K562 (cell line): ENCODE data around the gene LRRC8A. TPM values are rescaled to one million over a fixed set of nuclear protein-coding genes. Genes with fewer than 3 reads are reported as not detected.

Experiments
- NCOA2 ChIP-seq, 2 experiments: fragments of 450-650 bp; IDR thresholded peaks; 2 replicates each; pipeline ENCODE4 v1.6.1; 2018; ENCODE audit warnings: mild to moderate bottlenecking in 2 of 2, moderate library complexity in 1 of 2; ENCODE audit not compliant: partially characterized antibody in 2 of 2
- RBM22 ChIP-seq: fragments of 200-400 bp; formaldehyde crosslinking; IDR thresholded peaks from 2 replicates; pipeline ENCODE4 v1.6.1; 2018; ENCODE audit warnings: low read length, low read depth; ENCODE audit not compliant: poor library complexity, severe bottlenecking
- polyA plus RNA-seq, 8 experiments: library from polyadenylated mRNA; depleted of rRNA in 4 of 8; stranded (reverse) in 5 of 8; unstranded in 3 of 8; fragments of >200 nt; fragmentation: Nextera tagmentation in 2 of 8; fragmentation: Illumina TruSeq in 1 of 8; extraction: Ambion mirVana in 2 of 8; extraction: Trizol in 1 of 8; gene quantifications; 2 replicates each; pipeline versions ENCODE4 v1.2.1 to v1.2.3, GENCODE V29; 2011 to 2014; ENCODE audit warnings: inconsistent platforms in 1 of 8, missing spikeins in 1 of 8
- total RNA-seq, 7 experiments: library from RNA; depleted of rRNA in 6 of 7; stranded (reverse); fragments of >200 nt in 6 of 7; fragmentation: Illumina TruSeq in 2 of 7; extraction: Trizol in 2 of 7; gene quantifications; 2 replicates each; pipeline versions ENCODE4 v1.2.1 to v1.2.3, GENCODE V29; 2011 to 2021; ENCODE audit warnings: low replicate concordance in 1 of 7
- TF ChIP-seq, protein P1 (sequence below), 2 experiments: IDR thresholded peaks in 1 of 2; conservative IDR thresholded peaks in 1 of 2; 2 replicates each; pipeline ENCODE4 v1.6.1; 2016; ENCODE audit warnings: low read depth in 2 of 2, mild to moderate bottlenecking in 1 of 2, missing compliant biosample characterization in 1 of 2, missing genetic modification characterization in 1 of 2, moderate library complexity in 1 of 2
- TF ChIP-seq, protein P2 (sequence below): fragments of 450-650 bp; IDR thresholded peaks from 2 replicates; pipeline ENCODE4 v1.6.1; 2018; ENCODE audit not compliant: partially characterized antibody
- TF ChIP-seq, protein P3 (sequence below), 2 experiments: fragments of 450-650 bp; conservative IDR thresholded peaks; 2 replicates each; pipeline ENCODE4 v1.6.1; 2017; ENCODE audit warnings: mild to moderate bottlenecking in 2 of 2, moderate library complexity in 2 of 2

LRRC8A gene
- total and polyA plus RNA-seq, 9 of the 15 experiments (the other 6 are each of a cell fraction or from before 2014, with no cell fraction given): 2.9 to 24.7 (median 8.9) TPM

DNA sequence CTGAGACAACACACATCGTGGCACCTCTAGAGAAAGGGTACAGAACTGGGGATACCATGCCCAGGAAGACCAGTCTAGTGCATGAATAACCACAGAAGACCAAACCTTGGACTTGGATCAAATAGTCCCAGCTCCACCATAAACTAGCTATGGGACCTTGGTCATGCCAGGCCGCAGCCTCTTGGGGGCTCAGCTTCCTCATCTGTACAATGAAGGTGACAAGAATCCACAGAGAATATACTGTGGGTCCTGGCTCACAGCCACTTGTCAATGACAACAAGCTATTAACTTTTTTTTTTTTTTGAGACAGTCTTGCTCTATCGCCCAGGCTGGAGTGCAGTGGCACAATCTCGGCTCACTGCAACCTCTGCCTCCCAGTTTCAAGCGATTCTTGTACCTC, 4.1 kb upstream of the LRRC8A start (continued):
- TF ChIP-seq, protein P1, sequence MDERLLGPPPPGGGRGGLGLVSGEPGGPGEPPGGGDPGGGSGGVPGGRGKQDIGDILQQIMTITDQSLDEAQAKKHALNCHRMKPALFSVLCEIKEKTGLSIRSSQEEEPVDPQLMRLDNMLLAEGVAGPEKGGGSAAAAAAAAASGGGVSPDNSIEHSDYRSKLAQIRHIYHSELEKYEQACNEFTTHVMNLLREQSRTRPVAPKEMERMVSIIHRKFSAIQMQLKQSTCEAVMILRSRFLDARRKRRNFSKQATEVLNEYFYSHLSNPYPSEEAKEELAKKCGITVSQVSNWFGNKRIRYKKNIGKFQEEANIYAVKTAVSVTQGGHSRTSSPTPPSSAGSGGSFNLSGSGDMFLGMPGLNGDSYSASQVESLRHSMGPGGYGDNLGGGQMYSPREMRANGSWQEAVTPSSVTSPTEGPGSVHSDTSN (CRISPR knock-in tag; IDR thresholded peaks at IDR 0.05; ENCODE audit: low read depth): no peak
- TF ChIP-seq, protein P1 (tag; conservative IDR thresholded peaks at IDR 0.05; ENCODE audit: low read depth): no peak
- TF ChIP-seq RBM22: no peak
- TF ChIP-seq, protein P2, sequence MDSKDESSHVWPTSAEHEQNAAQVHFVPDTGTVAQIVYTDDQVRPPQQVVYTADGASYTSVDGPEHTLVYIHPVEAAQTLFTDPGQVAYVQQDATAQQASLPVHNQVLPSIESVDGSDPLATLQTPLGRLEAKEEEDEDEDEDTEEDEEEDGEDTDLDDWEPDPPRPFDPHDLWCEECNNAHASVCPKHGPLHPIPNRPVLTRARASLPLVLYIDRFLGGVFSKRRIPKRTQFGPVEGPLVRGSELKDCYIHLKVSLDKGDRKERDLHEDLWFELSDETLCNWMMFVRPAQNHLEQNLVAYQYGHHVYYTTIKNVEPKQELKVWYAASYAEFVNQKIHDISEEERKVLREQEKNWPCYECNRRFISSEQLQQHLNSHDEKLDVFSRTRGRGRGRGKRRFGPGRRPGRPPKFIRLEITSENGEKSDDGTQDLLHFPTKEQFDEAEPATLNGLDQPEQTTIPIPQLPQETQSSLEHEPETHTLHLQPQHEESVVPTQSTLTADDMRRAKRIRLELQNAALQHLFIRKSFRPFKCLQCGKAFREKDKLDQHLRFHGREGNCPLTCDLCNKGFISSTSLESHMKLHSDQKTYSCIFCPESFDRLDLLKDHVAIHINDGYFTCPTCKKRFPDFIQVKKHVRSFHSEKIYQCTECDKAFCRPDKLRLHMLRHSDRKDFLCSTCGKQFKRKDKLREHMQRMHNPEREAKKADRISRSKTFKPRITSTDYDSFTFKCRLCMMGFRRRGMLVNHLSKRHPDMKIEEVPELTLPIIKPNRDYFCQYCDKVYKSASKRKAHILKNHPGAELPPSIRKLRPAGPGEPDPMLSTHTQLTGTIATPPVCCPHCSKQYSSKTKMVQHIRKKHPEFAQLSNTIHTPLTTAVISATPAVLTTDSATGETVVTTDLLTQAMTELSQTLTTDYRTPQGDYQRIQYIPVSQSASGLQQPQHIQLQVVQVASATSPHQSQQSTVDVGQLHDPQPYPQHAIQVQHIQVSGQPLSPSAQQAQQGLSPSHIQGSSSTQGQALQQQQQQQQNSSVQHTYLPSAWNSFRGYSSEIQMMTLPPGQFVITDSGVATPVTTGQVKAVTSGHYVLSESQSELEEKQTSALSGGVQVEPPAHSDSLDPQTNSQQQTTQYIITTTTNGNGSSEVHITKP: no peak
- TF ChIP-seq NCOA2 (IDR thresholded peaks at IDR 0.05; ENCODE audit: partially characterized antibody in 2 of 2): no peak
- TF ChIP-seq, protein P3, sequence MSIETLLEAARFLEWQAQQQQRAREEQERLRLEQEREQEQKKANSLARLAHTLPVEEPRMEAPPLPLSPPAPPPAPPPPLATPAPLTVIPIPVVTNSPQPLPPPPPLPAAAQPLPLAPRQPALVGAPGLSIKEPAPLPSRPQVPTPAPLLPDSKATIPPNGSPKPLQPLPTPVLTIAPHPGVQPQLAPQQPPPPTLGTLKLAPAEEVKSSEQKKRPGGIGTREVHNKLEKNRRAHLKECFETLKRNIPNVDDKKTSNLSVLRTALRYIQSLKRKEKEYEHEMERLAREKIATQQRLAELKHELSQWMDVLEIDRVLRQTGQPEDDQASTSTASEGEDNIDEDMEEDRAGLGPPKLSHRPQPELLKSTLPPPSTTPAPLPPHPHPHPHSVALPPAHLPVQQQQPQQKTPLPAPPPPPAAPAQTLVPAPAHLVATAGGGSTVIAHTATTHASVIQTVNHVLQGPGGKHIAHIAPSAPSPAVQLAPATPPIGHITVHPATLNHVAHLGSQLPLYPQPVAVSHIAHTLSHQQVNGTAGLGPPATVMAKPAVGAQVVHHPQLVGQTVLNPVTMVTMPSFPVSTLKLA (conservative IDR thresholded peaks at IDR 0.05): no peak
